ENCODE measurements around the gene KRT75.

KRT75 gene

DNA sequence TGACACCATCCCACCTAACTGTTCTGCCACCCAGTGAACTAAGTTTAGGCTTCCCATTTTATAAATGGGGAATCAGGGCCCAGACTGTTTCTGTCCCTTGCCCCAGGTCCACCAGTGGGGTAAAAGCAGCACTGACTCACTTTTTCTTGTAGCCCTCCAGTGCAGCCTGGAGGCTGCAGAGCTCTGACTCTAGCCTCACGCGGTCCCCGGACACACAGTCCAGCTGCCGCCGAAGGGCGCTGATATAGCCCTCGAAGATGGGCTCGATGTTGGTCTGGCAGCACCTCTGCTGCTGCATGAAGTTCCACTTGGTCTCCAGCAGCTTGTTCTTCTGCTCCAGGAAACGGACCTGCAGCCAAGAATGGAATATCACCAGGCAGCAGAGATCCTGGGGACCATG, 30.6 kb downstream of the KRT75 start:
- no peak overlapping the region for H3K4me3 ChIP-seq (ENCODE audit: control insufficient read depth, low read depth, low read length)
- DNase-seq (ENCODE audit: low read depth), result no peak
- TF ChIP-seq, protein P1, sequence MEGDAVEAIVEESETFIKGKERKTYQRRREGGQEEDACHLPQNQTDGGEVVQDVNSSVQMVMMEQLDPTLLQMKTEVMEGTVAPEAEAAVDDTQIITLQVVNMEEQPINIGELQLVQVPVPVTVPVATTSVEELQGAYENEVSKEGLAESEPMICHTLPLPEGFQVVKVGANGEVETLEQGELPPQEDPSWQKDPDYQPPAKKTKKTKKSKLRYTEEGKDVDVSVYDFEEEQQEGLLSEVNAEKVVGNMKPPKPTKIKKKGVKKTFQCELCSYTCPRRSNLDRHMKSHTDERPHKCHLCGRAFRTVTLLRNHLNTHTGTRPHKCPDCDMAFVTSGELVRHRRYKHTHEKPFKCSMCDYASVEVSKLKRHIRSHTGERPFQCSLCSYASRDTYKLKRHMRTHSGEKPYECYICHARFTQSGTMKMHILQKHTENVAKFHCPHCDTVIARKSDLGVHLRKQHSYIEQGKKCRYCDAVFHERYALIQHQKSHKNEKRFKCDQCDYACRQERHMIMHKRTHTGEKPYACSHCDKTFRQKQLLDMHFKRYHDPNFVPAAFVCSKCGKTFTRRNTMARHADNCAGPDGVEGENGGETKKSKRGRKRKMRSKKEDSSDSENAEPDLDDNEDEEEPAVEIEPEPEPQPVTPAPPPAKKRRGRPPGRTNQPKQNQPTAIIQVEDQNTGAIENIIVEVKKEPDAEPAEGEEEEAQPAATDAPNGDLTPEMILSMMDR (conservative IDR thresholded peaks at IDR 0.05; ENCODE audit: control insufficient read depth, insufficient read depth, low read depth, low read length), result no peak

DNA sequence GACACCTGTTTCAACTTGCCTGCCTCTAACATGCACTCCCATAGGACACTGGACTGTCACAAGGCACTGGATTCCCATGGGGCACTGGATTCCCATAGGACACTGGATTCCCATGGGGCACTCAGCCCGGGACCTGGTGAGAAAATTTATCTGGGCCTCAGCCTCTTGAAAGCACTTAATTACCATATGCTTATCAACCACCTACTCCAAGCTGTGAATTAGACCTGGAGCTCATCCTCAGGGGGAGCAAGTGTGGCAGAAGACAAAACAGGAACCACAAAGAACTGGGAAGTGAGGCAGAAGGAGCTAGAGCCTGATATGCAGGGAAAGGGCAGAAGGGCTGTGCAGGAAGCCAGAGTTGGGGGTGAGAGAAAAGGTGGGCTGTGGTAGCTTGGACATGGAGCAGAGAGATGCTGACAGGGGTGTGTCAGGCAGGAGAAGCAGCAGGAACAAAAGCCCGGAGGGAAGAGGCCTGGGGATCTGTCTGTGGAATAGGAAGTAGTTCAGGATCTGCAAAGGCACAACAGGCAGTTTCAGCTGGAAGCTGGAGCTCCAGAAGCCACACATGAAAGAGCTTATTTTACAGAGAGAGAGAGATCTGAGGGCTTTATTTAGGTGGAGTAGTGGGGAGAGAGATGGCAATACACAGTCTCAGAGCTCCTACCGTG, 31.2 kb downstream of the KRT75 start:
- H3K4me3 ChIP-seq (ENCODE audit: control insufficient read depth, low read depth, low read length), result no peak overlapping the region
- DNase-seq (ENCODE audit: low read depth), result no peak
- TF ChIP-seq, protein P1 (conservative IDR thresholded peaks at IDR 0.05; ENCODE audit: control insufficient read depth, insufficient read depth, low read depth, low read length), result no peak

DNA sequence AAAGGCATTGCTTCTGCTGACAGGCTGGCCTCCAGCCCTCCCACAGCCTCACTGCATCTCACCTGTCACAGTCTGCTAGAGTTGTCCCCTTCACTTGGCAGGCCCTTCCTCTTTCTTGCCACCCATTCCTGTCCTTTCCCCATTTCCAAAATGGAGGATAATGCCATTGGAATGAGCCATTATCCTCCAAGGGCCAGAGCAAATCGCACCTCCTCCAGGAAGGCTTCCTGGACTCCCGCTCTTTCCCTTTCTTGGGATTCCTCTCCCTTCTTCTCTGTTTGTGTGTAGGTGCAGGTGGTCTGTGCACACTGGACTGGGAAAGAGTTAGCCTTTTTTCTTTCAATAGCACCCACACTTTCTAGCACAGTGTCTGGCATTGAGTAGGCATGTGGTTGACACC, 31.8 kb downstream of the KRT75 start:
- TF ChIP-seq, protein P1 (conservative IDR thresholded peaks at IDR 0.05; ENCODE audit: control insufficient read depth, insufficient read depth, low read depth, low read length), result no peak
- no peak overlapping the region for H3K4me3 ChIP-seq (ENCODE audit: control insufficient read depth, low read depth, low read length)
- no peak for DNase-seq (ENCODE audit: low read depth)

DNA sequence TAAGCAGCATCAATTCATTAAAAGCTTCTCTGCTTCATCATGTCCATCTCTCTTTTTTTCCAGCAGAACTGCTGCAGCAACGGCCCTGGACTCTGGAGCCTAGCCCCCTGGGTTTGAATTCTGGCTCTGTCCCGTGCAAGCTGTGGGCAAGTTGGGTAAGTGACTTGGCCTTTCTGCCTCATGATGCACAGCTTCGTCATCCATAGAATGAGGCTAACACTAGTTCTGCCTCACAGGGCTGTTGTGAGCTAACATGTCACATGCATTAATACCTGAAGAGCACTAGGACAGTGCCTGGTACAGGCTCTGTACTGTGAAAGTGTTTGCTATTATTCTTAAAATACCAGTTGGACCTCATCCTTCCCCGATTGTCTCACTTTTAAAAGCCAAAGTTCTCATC, 32.2 kb downstream of the KRT75 start:
- H3K4me3 ChIP-seq (ENCODE audit: control insufficient read depth, low read depth, low read length), result no peak overlapping the region
- DNase-seq (ENCODE audit: low read depth), result peak; percentile 20
- TF ChIP-seq, protein P1 (conservative IDR thresholded peaks at IDR 0.05; ENCODE audit: control insufficient read depth, insufficient read depth, low read depth, low read length), result no peak

DNA sequence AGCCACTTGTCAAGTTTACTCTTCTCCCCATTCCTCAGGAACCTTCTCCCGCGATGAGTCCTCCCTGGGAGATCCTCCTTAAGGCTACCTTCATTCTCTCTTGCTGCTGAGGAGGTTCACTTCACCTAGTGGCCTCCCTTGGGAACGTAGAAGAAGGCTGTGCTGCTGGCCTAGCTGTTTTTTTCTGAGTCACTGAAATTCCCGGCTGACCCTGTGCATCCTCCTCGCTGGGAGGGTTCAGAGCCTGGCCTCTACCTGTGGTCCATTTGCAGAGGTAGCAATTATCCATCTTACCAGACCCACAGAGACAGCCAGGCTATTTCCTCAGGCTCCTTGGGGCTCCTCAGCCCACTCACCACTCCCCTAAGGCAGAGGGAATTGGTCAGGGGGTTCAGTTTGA, 32.6 kb downstream of the KRT75 start:
- TF ChIP-seq, protein P1 (conservative IDR thresholded peaks at IDR 0.05; ENCODE audit: control insufficient read depth, insufficient read depth, low read depth, low read length), result no peak
- no peak overlapping the region for H3K4me3 ChIP-seq (ENCODE audit: control insufficient read depth, low read depth, low read length)
- DNase-seq (ENCODE audit: low read depth), result no peak

DNA sequence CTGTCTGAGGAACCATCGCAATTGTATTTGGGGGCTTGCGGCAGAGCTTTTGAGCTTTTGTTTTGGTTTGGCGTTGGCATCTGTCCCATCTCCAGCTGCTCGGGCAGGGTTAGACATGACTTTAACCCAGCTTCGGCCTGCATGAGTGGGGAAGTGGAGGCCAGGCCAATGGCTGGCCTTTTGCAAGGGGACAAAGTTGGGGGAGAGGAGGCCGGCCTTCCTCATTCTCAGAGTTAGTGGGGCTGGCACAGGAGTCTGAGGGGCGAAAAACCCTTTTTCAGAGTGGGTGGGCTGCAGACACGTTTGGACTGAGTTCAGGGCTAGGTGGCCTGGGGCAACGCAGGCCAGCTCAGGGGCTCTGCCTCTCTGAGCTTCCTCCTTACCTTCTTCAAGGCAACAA, 33.3 kb downstream of the KRT75 start:
- H3K4me3 ChIP-seq (ENCODE audit: control insufficient read depth, low read depth, low read length), result no peak overlapping the region
- no peak for DNase-seq (ENCODE audit: low read depth)
- TF ChIP-seq, protein P1 (conservative IDR thresholded peaks at IDR 0.05; ENCODE audit: control insufficient read depth, insufficient read depth, low read depth, low read length), result no peak

DNA sequence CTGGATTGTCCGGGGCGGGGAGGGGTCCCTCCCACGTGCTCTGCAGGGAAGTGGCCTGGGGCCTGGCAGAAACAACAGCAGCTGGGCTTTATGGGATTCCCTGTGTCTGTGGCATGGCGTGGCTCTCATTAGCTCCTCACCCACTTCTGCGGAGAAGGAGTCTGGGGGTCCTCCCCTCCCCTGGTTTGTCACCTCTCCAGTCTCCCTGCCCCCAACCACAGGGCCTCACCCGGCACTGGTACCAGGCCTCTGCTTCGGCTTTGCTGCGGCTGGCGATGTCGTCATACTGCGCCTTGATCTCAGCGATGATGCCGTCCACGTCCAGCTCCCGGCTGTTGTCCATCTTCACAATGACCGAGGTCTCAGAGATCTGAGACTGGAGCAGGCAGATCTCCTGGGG, 34.4 kb downstream of the KRT75 start:
- TF ChIP-seq, protein P1 (conservative IDR thresholded peaks at IDR 0.05; ENCODE audit: control insufficient read depth, insufficient read depth, low read depth, low read length), result no peak
- no peak for DNase-seq (ENCODE audit: low read depth)
- H3K4me3 ChIP-seq (ENCODE audit: control insufficient read depth, low read depth, low read length), result no peak overlapping the region
